H9 (cell line): ENCODE results near the gene MCM7. TPM values are rescaled to one million over a fixed set of nuclear protein-coding genes. Genes with fewer than 3 reads are reported as not detected.

Experiments
- DNase-seq: peaks from one replicate; pipeline ENCODE4 v3.0.0-alpha.2; 2017
- H2AFZ ChIP-seq: one replicate; pipeline ENCODE4 v1.6.1; 2013; ENCODE audit warnings: mild to moderate bottlenecking, low read length, control low read depth, moderate library complexity
- H2AK5ac ChIP-seq: 2 replicates; pipeline ENCODE4 v1.6.1; 2013; ENCODE audit warnings: low read length, control low read depth, mixed read lengths; ENCODE audit not compliant: insufficient read length
- H2BK120ac ChIP-seq: one replicate; pipeline ENCODE4 v1.6.1; 2013; ENCODE audit warnings: low read depth, mild to moderate bottlenecking, low read length, control low read depth, inconsistent platforms; ENCODE audit not compliant: poor library complexity, severe bottlenecking
- H2BK12ac ChIP-seq: 2 replicates; pipeline ENCODE4 v1.6.1; 2013; ENCODE audit warnings: low read length, control low read depth, mixed read lengths, low read depth; ENCODE audit not compliant: insufficient read length
- H2BK15ac ChIP-seq: 2 replicates; pipeline ENCODE4 v1.6.1; 2013; ENCODE audit warnings: low read depth, low read length, control low read depth
- H2BK20ac ChIP-seq: one replicate; pipeline ENCODE4 v1.6.1; 2013; ENCODE audit warnings: low read depth, mild to moderate bottlenecking, low read length, control low read depth, inconsistent platforms; ENCODE audit not compliant: poor library complexity, severe bottlenecking
- H2BK5ac ChIP-seq: 2 replicates; pipeline ENCODE4 v1.6.1; 2013; ENCODE audit warnings: low read length, control low read depth, mixed read lengths; ENCODE audit not compliant: insufficient read length
- H3K14ac ChIP-seq: 2 replicates; pipeline ENCODE4 v1.6.1; 2013; ENCODE audit warnings: low read length, control low read depth; ENCODE audit not compliant: insufficient read depth
- H3K18ac ChIP-seq: 2 replicates; pipeline ENCODE4 v1.6.1; 2013; ENCODE audit warnings: low read depth, mild to moderate bottlenecking, mixed read lengths, low read length, control low read depth; ENCODE audit not compliant: insufficient read length
- H3K23ac ChIP-seq: 2 replicates; pipeline ENCODE4 v1.6.1; 2013; ENCODE audit warnings: low read length, control low read depth, mixed read lengths, low read depth; ENCODE audit not compliant: insufficient read length
- H3K23me2 ChIP-seq: 2 replicates; pipeline ENCODE4 v1.6.1; 2013; ENCODE audit warnings: low read depth, mild to moderate bottlenecking, mixed read lengths, low read length, control low read depth; ENCODE audit not compliant: insufficient read length, poor library complexity, severe bottlenecking
- H3K27ac ChIP-seq: 2 replicates; pipeline ENCODE4 v1.5.1; 2013; ENCODE audit warnings: low read length, control low read depth, mixed read lengths, low read depth; ENCODE audit not compliant: insufficient read length
- H3K27me3 ChIP-seq: 2 replicates; pipeline ENCODE4 v1.6.1; 2013; ENCODE audit warnings: low read length, control low read depth, inconsistent platforms; ENCODE audit not compliant: insufficient read depth
- H3K4ac ChIP-seq: 2 replicates; pipeline ENCODE4 v1.6.1; 2013; ENCODE audit warnings: low read depth, mild to moderate bottlenecking, control low read depth, inconsistent platforms, low read length, moderate library complexity
- H3K4me1 ChIP-seq: 2 replicates; pipeline ENCODE4 v1.6.1; 2013; ENCODE audit warnings: low read length, control low read depth, inconsistent platforms; ENCODE audit not compliant: insufficient read depth
- H3K4me2 ChIP-seq: 2 replicates; pipeline ENCODE4 v1.6.1; 2013; ENCODE audit warnings: low read length, control low read depth, mixed read lengths; ENCODE audit not compliant: insufficient read length, insufficient read depth
- H3K56ac ChIP-seq: 2 replicates; pipeline ENCODE4 v1.6.1; 2013; ENCODE audit warnings: low read depth, mild to moderate bottlenecking, mixed read lengths, low read length, control low read depth; ENCODE audit not compliant: insufficient read length
- H3K79me1 ChIP-seq: 2 replicates; pipeline ENCODE4 v1.6.1; 2013; ENCODE audit warnings: low read depth, mild to moderate bottlenecking, moderate library complexity, low read length, control low read depth, inconsistent platforms; ENCODE audit not compliant: insufficient read depth, poor library complexity, severe bottlenecking
- H3K79me2 ChIP-seq: 2 replicates; pipeline ENCODE4 v1.6.1; 2013; ENCODE audit warnings: low read length, control low read depth, inconsistent platforms; ENCODE audit not compliant: insufficient read depth
- H3K9ac ChIP-seq: 2 replicates; pipeline ENCODE4 v1.6.1; 2013; ENCODE audit warnings: low read length, control low read depth, mixed read lengths; ENCODE audit not compliant: insufficient read length; ENCODE audit errors: extremely low read depth
- H3K9me3 ChIP-seq: one replicate; pipeline ENCODE4 v1.6.1; 2013; ENCODE audit warnings: low read depth, low read length, inconsistent platforms; ENCODE audit not compliant: control insufficient read depth
- H3T11ph ChIP-seq: one replicate; pipeline ENCODE4 v1.6.1; 2013; ENCODE audit warnings: mild to moderate bottlenecking, low read length, control low read depth, inconsistent platforms
- H4K20me1 ChIP-seq: one replicate; pipeline ENCODE4 v1.6.1; 2013; ENCODE audit not compliant: control insufficient read depth, insufficient read length, insufficient read depth
- H4K5ac ChIP-seq: 2 replicates; pipeline ENCODE4 v1.6.1; 2013; ENCODE audit warnings: low read depth, mild to moderate bottlenecking, mixed read lengths, low read length, control low read depth; ENCODE audit not compliant: insufficient read length
- H4K8ac ChIP-seq: replicated peaks from 2 replicates; pipeline ENCODE4 v1.6.1; 2013; ENCODE audit warnings: low read length, control low read depth, mixed read lengths, low read depth; ENCODE audit not compliant: insufficient read length
- H4K91ac ChIP-seq: 2 replicates; pipeline ENCODE4 v1.6.1; 2013; ENCODE audit warnings: low read depth, mild to moderate bottlenecking, moderate library complexity, mixed read lengths, low read length, control low read depth; ENCODE audit not compliant: insufficient read length
- H3K27ac Mint-ChIP-seq, 3 experiments: 2 replicates in 2 of 3; 3 replicates in 1 of 3; pipeline ENCODE4 v1.8.0; 2020 to 2021; ENCODE audit warnings: mixed read lengths in 3 of 3, mild to moderate bottlenecking in 1 of 3, moderate library complexity in 1 of 3
- H3K27me3 Mint-ChIP-seq: 2 replicates; pipeline ENCODE4 v1.8.0; 2021; ENCODE audit warnings: low read depth, mild to moderate bottlenecking, moderate library complexity, mixed read lengths
- H3K36me3 Mint-ChIP-seq, 3 experiments: 2 replicates in 2 of 3; 3 replicates in 1 of 3; pipeline ENCODE4 v1.8.0; 2020 to 2021; ENCODE audit warnings: low read depth in 3 of 3, mixed read lengths in 3 of 3; ENCODE audit not compliant: insufficient read depth in 1 of 3
- H3K4me1 Mint-ChIP-seq, 2 experiments: 2 replicates each; pipeline ENCODE4 v1.8.0; 2020; ENCODE audit warnings: mixed read lengths in 2 of 2
- H3K4me3 Mint-ChIP-seq, 2 experiments: 2 replicates in 1 of 2; 3 replicates in 1 of 2; pipeline ENCODE4 v1.8.0; 2020 to 2021; ENCODE audit warnings: mild to moderate bottlenecking in 2 of 2, mixed read lengths in 2 of 2, moderate library complexity in 1 of 2
- H3K9me3 Mint-ChIP-seq, 2 experiments: 2 replicates in 1 of 2; 3 replicates in 1 of 2; pipeline ENCODE4 v1.8.0; 2020; ENCODE audit warnings: mild to moderate bottlenecking in 2 of 2, mixed read lengths in 2 of 2, moderate library complexity in 1 of 2
- WGBS: extraction: QIAGEN DNeasy Blood & Tissue Kit; methylation state at CpG from one replicate; pipeline ENCODE4 v1.1.7; 2013; ENCODE audit warnings: missing lambda C conversion rate, low lambda C conversion rate, mixed read lengths; ENCODE audit not compliant: insufficient read length; ENCODE audit errors: extremely low coverage; 5-methylcytosine and 5-hydroxymethylcytosine counted together
- total RNA-seq: library from RNA; stranded (reverse); gene quantifications from 2 replicates; pipeline ENCODE4 v1.2.1, GENCODE V29; 2021
- TF ChIP-seq, protein P1 (sequence below): fragments of 200-600 bp; sonication (generic); conservative IDR thresholded peaks from 3 replicates; pipeline ENCODE4 v1.8.0; 2021; ENCODE audit warnings: antibody characterized with exemption, mild to moderate bottlenecking

MCM7 gene
- total RNA-seq, 1 experiment from 2014 or later: 390 TPM

DNA sequence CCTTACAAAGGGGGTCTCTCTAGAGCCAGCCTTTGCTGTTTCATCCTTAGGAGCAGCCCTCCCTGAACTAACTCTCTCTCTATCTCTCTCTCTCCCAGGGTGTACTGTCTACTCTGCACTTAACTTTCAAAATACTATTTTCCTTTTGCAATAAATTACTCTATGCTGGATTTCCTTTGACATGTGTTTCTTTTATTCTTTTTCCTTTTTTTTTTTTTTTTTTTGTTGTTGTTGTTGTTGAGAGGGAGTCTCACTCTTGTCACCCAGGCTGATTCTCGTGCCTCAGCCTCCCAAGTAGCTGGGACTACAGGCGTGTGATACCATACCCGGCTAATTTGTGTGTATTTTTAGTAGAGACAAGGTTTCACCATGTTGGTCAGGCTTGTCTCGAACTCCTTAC lies 18.2 kb downstream of the MCM7 start:
- no peak overlapping the region for H3K23ac ChIP-seq
- H3K9me3 ChIP-seq: no peaks in the 10 kb centered on the region
- peaks cover 0 to 20% of the 10 kb centered on the region in 2 experiments; a peak in 4 of 5 replicates for H3K9me3 Mint-ChIP-seq
- H3K4me1 Mint-ChIP-seq: peaks cover 15 to 27% of the 10 kb centered on the region in 2 experiments
- no peak overlapping the region for H2BK12ac ChIP-seq
- no peak overlapping the region for H3K56ac ChIP-seq
- H4K91ac ChIP-seq: no peak overlapping the region
- TF ChIP-seq, protein P1, sequence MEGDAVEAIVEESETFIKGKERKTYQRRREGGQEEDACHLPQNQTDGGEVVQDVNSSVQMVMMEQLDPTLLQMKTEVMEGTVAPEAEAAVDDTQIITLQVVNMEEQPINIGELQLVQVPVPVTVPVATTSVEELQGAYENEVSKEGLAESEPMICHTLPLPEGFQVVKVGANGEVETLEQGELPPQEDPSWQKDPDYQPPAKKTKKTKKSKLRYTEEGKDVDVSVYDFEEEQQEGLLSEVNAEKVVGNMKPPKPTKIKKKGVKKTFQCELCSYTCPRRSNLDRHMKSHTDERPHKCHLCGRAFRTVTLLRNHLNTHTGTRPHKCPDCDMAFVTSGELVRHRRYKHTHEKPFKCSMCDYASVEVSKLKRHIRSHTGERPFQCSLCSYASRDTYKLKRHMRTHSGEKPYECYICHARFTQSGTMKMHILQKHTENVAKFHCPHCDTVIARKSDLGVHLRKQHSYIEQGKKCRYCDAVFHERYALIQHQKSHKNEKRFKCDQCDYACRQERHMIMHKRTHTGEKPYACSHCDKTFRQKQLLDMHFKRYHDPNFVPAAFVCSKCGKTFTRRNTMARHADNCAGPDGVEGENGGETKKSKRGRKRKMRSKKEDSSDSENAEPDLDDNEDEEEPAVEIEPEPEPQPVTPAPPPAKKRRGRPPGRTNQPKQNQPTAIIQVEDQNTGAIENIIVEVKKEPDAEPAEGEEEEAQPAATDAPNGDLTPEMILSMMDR: no peak
- no peak overlapping the region for H2BK5ac ChIP-seq
- H2AFZ ChIP-seq: no peak overlapping the region
- peak overlapping the region; percentile 91 to 98; a peak in 4 of 5 replicates for H3K4me3 Mint-ChIP-seq
- H3K36me3 Mint-ChIP-seq: peaks cover 29 to 30% (median 30%) of the 10 kb centered on the region in 3 experiments
- H2BK120ac ChIP-seq: no peak overlapping the region
- no peak for DNase-seq
- H3K14ac ChIP-seq: no peak overlapping the region
- H3K79me2 ChIP-seq: peaks cover 28% of the 10 kb centered on the region
- H4K8ac ChIP-seq: no peak overlapping the region
- no peak overlapping the region for H3K4ac ChIP-seq
- H3K27me3 ChIP-seq: no peaks in the 10 kb centered on the region
- peak overlapping the region; percentile 4 for H3K4me2 ChIP-seq
- H3K79me1 ChIP-seq: no peaks in the 10 kb centered on the region
- H3K4me1 ChIP-seq: peaks cover 3% of the 10 kb centered on the region; the same call in 1 of the 2 replicates
- H2AK5ac ChIP-seq: no peak overlapping the region
- H3K27ac ChIP-seq: no peak overlapping the region
- H3K23me2 ChIP-seq: peaks cover 6% of the 10 kb centered on the region
- no peak overlapping the region for H2BK20ac ChIP-seq
- peak overlapping the region; percentile 90 to 99 (median 94); a peak in 5 of 7 replicates for H3K27ac Mint-ChIP-seq
- H2BK15ac ChIP-seq: no peak overlapping the region
- H4K5ac ChIP-seq: no peak overlapping the region
- H4K20me1 ChIP-seq: no peaks in the 10 kb centered on the region
- H3K18ac ChIP-seq: peak overlapping the region; percentile 40
- H3T11ph ChIP-seq: no peak overlapping the region
- H3K9ac ChIP-seq: no peak overlapping the region
- no CpG with 5 or more reads among the region's 4 CpGs for WGBS
- H3K27me3 Mint-ChIP-seq: no peaks in the 10 kb centered on the region; the same call in 1 of the 2 replicates
